Adrenal gland (tissue), 5 donors: ENCODE results near the gene CAMK1G.

ENCODE experiments used
- POLR2A ChIP-seq, 2 donors: fragments of 450-650 bp; IDR thresholded peaks; one replicate each; pipeline ENCODE4 v1.6.1; 2017; ENCODE audit warnings: antibody characterized with exemption in 2 of 2, mild to moderate bottlenecking in 2 of 2, moderate library complexity in 1 of 2
- TF ChIP-seq, protein P1 (sequence below), 6 experiments: fragments of 450-650 bp in 4 of 6; fragments of 200-600 bp in 2 of 6; sonication (generic) in 1 of 6; IDR thresholded peaks; 1 replicate in 5 of 6; 2 replicates in 1 of 6; pipeline versions ENCODE4 v1.5.1 to v1.8.0; 2016 to 2021; ENCODE audit warnings: antibody characterized with exemption in 6 of 6, mild to moderate bottlenecking in 2 of 6, moderate library complexity in 1 of 6
- donor health status: DM: no; HTN: no; CAD: no.

DNA sequence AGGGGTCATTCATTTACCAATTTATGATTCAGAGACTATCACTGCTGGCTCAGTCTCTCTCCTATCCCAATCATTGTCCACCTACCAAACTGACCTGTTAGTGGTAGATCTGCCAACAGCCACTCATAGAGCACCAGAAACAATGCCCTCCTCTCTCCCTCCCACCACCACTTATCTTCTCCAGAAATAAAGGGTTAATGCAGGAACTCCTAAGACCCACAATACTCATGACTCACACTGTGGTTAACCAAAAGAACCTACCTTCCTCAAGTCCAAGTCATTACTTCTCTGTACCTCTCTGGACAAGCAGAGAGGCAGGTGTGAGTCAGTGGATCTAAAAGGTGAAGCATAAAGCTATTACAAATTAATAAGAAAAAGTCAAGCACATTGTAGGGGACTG is 40.9 kb upstream of the CAMK1G start:
- no peak for TF ChIP-seq POLR2A (IDR thresholded peaks at IDR 0.05)
- TF ChIP-seq, protein P1, sequence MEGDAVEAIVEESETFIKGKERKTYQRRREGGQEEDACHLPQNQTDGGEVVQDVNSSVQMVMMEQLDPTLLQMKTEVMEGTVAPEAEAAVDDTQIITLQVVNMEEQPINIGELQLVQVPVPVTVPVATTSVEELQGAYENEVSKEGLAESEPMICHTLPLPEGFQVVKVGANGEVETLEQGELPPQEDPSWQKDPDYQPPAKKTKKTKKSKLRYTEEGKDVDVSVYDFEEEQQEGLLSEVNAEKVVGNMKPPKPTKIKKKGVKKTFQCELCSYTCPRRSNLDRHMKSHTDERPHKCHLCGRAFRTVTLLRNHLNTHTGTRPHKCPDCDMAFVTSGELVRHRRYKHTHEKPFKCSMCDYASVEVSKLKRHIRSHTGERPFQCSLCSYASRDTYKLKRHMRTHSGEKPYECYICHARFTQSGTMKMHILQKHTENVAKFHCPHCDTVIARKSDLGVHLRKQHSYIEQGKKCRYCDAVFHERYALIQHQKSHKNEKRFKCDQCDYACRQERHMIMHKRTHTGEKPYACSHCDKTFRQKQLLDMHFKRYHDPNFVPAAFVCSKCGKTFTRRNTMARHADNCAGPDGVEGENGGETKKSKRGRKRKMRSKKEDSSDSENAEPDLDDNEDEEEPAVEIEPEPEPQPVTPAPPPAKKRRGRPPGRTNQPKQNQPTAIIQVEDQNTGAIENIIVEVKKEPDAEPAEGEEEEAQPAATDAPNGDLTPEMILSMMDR (IDR thresholded peaks at IDR 0.05), result no peak
